CD4-positive, alpha-beta memory T cell (primary cell): ENCODE results near the gene MRPL37. TPM values are rescaled to one million over a fixed set of nuclear protein-coding genes. Genes with fewer than 3 reads are reported as not detected.
"Not testable (repeated sequence)": the region's sequence is repeated elsewhere in the genome, so short reads cannot be mapped to it uniquely, and the experiment has no call there.

Experiments used
- CTCF ChIA-PET: fragments of 350-600 bp; sonication (Branson Sonifier 250); formaldehyde crosslinking; loops from one replicate; lab custom pipeline; 2021; ENCODE audit warnings: inconsistent platforms; ENCODE audit not compliant: partially characterized antibody; lab: Charles Lee
- POLR2A ChIA-PET: fragments of 350-600 bp; sonication (Branson Sonifier 250); formaldehyde crosslinking; loops from one replicate; lab custom pipeline; 2021; ENCODE audit not compliant: partially characterized antibody; lab: Charles Lee
- DNase-seq, 5 donors: peaks; one replicate each; pipeline versions ENCODE4 v3.0.0 to v3.0.0-alpha.2; 2020 to 2022; ENCODE audit warnings: mixed read lengths in 1 of 5
- H3K27ac ChIP-seq: one replicate; pipeline ENCODE4 v1.7.0; 2013; ENCODE audit warnings: low read depth, low read length
- H3K27me3 ChIP-seq: 2 replicates; pipeline ENCODE4 v1.7.0; 2013; ENCODE audit warnings: mild to moderate bottlenecking, low read length, moderate library complexity; ENCODE audit not compliant: insufficient read depth
- H3K36me3 ChIP-seq: 2 replicates; pipeline ENCODE4 v1.7.0; 2013; ENCODE audit warnings: mild to moderate bottlenecking, low read length, moderate library complexity; ENCODE audit not compliant: insufficient read depth
- H3K4me1 ChIP-seq: 2 replicates; pipeline ENCODE4 v1.7.0; 2013; ENCODE audit warnings: mild to moderate bottlenecking, low read length, moderate library complexity; ENCODE audit not compliant: insufficient read depth
- H3K4me3 ChIP-seq, 2 donors: one replicate each; pipeline ENCODE4 v1.7.0; 2013; ENCODE audit warnings: low read length in 2 of 2, mild to moderate bottlenecking in 1 of 2
- H3K9me3 ChIP-seq, 2 donors: one replicate each; pipeline ENCODE4 v1.7.0; 2013; ENCODE audit warnings: low read length in 2 of 2, control low read depth in 1 of 2; ENCODE audit not compliant: control insufficient read depth in 1 of 2
- H3K27ac Mint-ChIP-seq, 7 donors: one replicate each; pipeline ENCODE4 v1.8.0; 2020 to 2021; ENCODE audit warnings: mixed read lengths in 7 of 7, mild to moderate bottlenecking in 6 of 7, inconsistent platforms in 3 of 7, moderate library complexity in 3 of 7
- H3K27me3 Mint-ChIP-seq, 2 donors: one replicate each; pipeline ENCODE4 v1.8.0; 2020 to 2021; ENCODE audit warnings: mixed read lengths in 2 of 2
- H3K36me3 Mint-ChIP-seq, 2 donors: one replicate each; pipeline ENCODE4 v1.8.0; 2020 to 2021; ENCODE audit warnings: mixed read lengths in 2 of 2, inconsistent platforms in 1 of 2, mild to moderate bottlenecking in 1 of 2
- H3K4me1 Mint-ChIP-seq, 4 donors: one replicate each; pipeline ENCODE4 v1.8.0; 2020 to 2021; ENCODE audit warnings: mixed read lengths in 4 of 4, mild to moderate bottlenecking in 1 of 4
- H3K4me3 Mint-ChIP-seq, 8 donors: one replicate each; pipeline ENCODE4 v1.8.0; 2020 to 2021; ENCODE audit warnings: mixed read lengths in 8 of 8, mild to moderate bottlenecking in 7 of 8, moderate library complexity in 6 of 8, inconsistent platforms in 3 of 8
- H3K9me3 Mint-ChIP-seq, 8 donors: one replicate each; pipeline ENCODE4 v1.8.0; 2020 to 2021; ENCODE audit warnings: mixed read lengths in 8 of 8, mild to moderate bottlenecking in 5 of 8, inconsistent platforms in 3 of 8, moderate library complexity in 1 of 8
- intact Hi-C: fragments of 100-400 bp; cut with micrococcal nuclease; formaldehyde crosslinking; loops from one replicate; pipeline ENCODE4 v1.15.1; 2023
- polyA plus RNA-seq, 2 donors: library from polyadenylated mRNA; unstranded; fragments of 300-500 nt; fragmentation: Illumina TruSeq; gene quantifications; one replicate each; pipeline ENCODE4 v1.2.3, GENCODE V29; 2021
- total RNA-seq, 2 experiments: library from RNA; stranded (reverse); gene quantifications; one replicate each; pipeline ENCODE4 v1.2.3, GENCODE V29; 2021

The MRPL37 gene
- total and polyA plus RNA-seq, 4 experiments from 2014 or later, result 33.4 to 89.1 (median 46.1) TPM

GRCh38 chr1:54200519-54200997 is 591 bp downstream of the MRPL37 start:
- ChIA-PET CTCF (interaction anchor here (0.9 to 2.6 kb wide), 3 partner anchors 19 to 601 kb away, joined by 3 to 8 read pairs (median 4); no protein-coding TSS in a partner anchor), POLR2A (interaction anchor here (0.7 to 2.6 kb wide), 13 partner anchors 10 to 289 kb away, joined by 3 to 20 read pairs (median 3); partner anchors contain the start of gene SSBP3)
- peak overlapping the region; percentile 72 for H3K27ac ChIP-seq
- no peaks in the 10 kb centered on the region for H3K9me3 ChIP-seq
- Mint-ChIP-seq H3K27me3 (no peaks in the 10 kb centered on the region), H3K9me3 (no peaks in the 10 kb centered on the region), H3K27ac (peak overlapping the region; percentile 83 to 95 (median 93)), H3K4me1 (peaks cover 17 to 40% (median 30%) of the 10 kb centered on the region in 4 donors), H3K36me3 (peaks cover 8 to 27% of the 10 kb centered on the region in 2 donors), H3K4me3 (peak overlapping the region; percentile 89 to 95 (median 92))
- H3K36me3 ChIP-seq, result peaks cover 13% of the 10 kb centered on the region
- H3K4me1 ChIP-seq, result peaks cover 29% of the 10 kb centered on the region
- intact Hi-C loops, result loop anchor here (1.0 to 5.0 kb wide), 2 partner anchors 207 to 287 kb away; no protein-coding TSS in a partner anchor
- peak in 1 of 5 donors; percentile 5 for DNase-seq
- no peaks in the 10 kb centered on the region for H3K27me3 ChIP-seq
- H3K4me3 ChIP-seq, result peak overlapping the region; percentile 76 to 83

- H3K36me3 Mint-ChIP-seq, result peaks cover 28 to 54% of the 10 kb centered on the region in 2 donors
- intact Hi-C loops, result loop anchor here (5.0 kb wide), 1 partner anchor 283 kb away; no protein-coding TSS in a partner anchor
Measured at GRCh38 chr1:54204199-54204598, 4.2 kb downstream of the MRPL37 start.

GRCh38 chr1:54207287-54207686 is 7.3 kb downstream of the MRPL37 start:
- Histone ChIP-seq H3K9me3 (no peaks in the 10 kb centered on the region), H3K27me3 (no peaks in the 10 kb centered on the region), H3K4me1 (peaks cover 6% of the 10 kb centered on the region), H3K27ac (no peak overlapping the region), H3K4me3 (no peak overlapping the region), H3K36me3 (peaks cover 61% of the 10 kb centered on the region)
- H3K4me1 Mint-ChIP-seq, result peaks cover 2 to 16% (median 13%) of the 10 kb centered on the region in 4 donors
- H3K27ac Mint-ChIP-seq, result peak overlapping the region in 1 of 7 donors; percentile 4
- H3K9me3 Mint-ChIP-seq, result no peaks in the 10 kb centered on the region
- no peaks in the 10 kb centered on the region for H3K27me3 Mint-ChIP-seq
- DNase-seq, result no peak
- intact Hi-C loops, result no loop called here
- H3K36me3 Mint-ChIP-seq, result peaks cover 50 to 77% of the 10 kb centered on the region in 2 donors
- no peak overlapping the region for H3K4me3 Mint-ChIP-seq
- POLR2A ChIA-PET, result no interaction called here
- CTCF ChIA-PET, result no interaction called here

More at GRCh38 chr1:54204199-54204598, 4.2 kb downstream of the MRPL37 start:
- no peak overlapping the region for H3K27ac Mint-ChIP-seq
- H3K4me3 Mint-ChIP-seq, result no peak overlapping the region
- Histone ChIP-seq H3K9me3 (no peaks in the 10 kb centered on the region), H3K4me3 (no peak overlapping the region), H3K27me3 (no peaks in the 10 kb centered on the region), H3K27ac (no peak overlapping the region), H3K36me3 (peaks cover 34% of the 10 kb centered on the region), H3K4me1 (peaks cover 25% of the 10 kb centered on the region)
- ChIA-PET POLR2A (no interaction called here), CTCF (no interaction called here)
- no peaks in the 10 kb centered on the region for H3K27me3 Mint-ChIP-seq
- H3K4me1 Mint-ChIP-seq, result peaks cover 14 to 44% (median 30%) of the 10 kb centered on the region in 4 donors
- no peak for DNase-seq
- no peaks in the 10 kb centered on the region for H3K9me3 Mint-ChIP-seq

- H3K27ac Mint-ChIP-seq, result peak overlapping the region in 1 of 7 donors; percentile 4
- H3K4me1 ChIP-seq, H3K9me3 ChIP-seq, H3K27ac ChIP-seq, H3K27me3 Mint-ChIP-seq, H3K27me3 ChIP-seq, CTCF ChIA-PET, H3K4me3 ChIP-seq, H3K4me3 Mint-ChIP-seq, POLR2A ChIA-PET, DNase-seq, H3K9me3 Mint-ChIP-seq, intact Hi-C loops: not testable (repeated sequence)
- peaks cover 56 to 78% of the 10 kb centered on the region in 2 donors for H3K36me3 Mint-ChIP-seq
- H3K36me3 ChIP-seq, result peaks cover 67% of the 10 kb centered on the region
- peaks cover 0 to 11% (median 7%) of the 10 kb centered on the region in 4 donors for H3K4me1 Mint-ChIP-seq
Measured at GRCh38 chr1:54207896-54208295, 7.9 kb downstream of the MRPL37 start.

GRCh38 chr1:54212872-54213271 is 12.9 kb downstream of the MRPL37 start:
- H3K27ac Mint-ChIP-seq, result peak overlapping the region in 2 of 7 donors; percentile 32 to 68
- no peak for DNase-seq
- Histone ChIP-seq H3K36me3 (peaks cover 91% of the 10 kb centered on the region), H3K4me1 (peaks cover 9% of the 10 kb centered on the region), H3K4me3 (no peak overlapping the region), H3K27me3 (no peaks in the 10 kb centered on the region), H3K27ac (no peak overlapping the region), H3K9me3 (no peaks in the 10 kb centered on the region)
- CTCF ChIA-PET, result no interaction called here
- no peaks in the 10 kb centered on the region for H3K9me3 Mint-ChIP-seq
- intact Hi-C loops, result no loop called here
- POLR2A ChIA-PET, result interaction anchor here (1.5 kb wide), 1 partner anchor 13 kb away, joined by 3 read pairs; the partner anchor contains the start of genes CYB5RL and MRPL37
- H3K27me3 Mint-ChIP-seq, result no peaks in the 10 kb centered on the region
- peaks cover 69 to 87% of the 10 kb centered on the region in 2 donors for H3K36me3 Mint-ChIP-seq
- peaks cover 0 to 5% (median 2%) of the 10 kb centered on the region in 4 donors for H3K4me1 Mint-ChIP-seq
- H3K4me3 Mint-ChIP-seq, result no peak overlapping the region

- Mint-ChIP-seq H3K9me3 (no peaks in the 10 kb centered on the region), H3K4me1 (peaks cover 0 to 8% (median 3%) of the 10 kb centered on the region in 4 donors), H3K27me3 (no peaks in the 10 kb centered on the region), H3K27ac (no peak overlapping the region), H3K36me3 (peaks cover 69 to 90% of the 10 kb centered on the region in 2 donors), H3K4me3 (no peak overlapping the region)
- peaks cover 9% of the 10 kb centered on the region for H3K4me1 ChIP-seq
- intact Hi-C loops, result no loop called here
- H3K36me3 ChIP-seq, result peaks cover 92% of the 10 kb centered on the region
- POLR2A ChIA-PET, result no interaction called here
- CTCF ChIA-PET, result no interaction called here
- H3K4me3 ChIP-seq, result no peak overlapping the region
- no peaks in the 10 kb centered on the region for H3K27me3 ChIP-seq
- H3K27ac ChIP-seq, result no peak overlapping the region
- H3K9me3 ChIP-seq, result no peaks in the 10 kb centered on the region
- DNase-seq, result no peak
Measured at GRCh38 chr1:54215523-54215922, 15.6 kb downstream of the MRPL37 start.

GRCh38 chr1:54218883-54219687 is 19.1 kb downstream of the MRPL37 start:
- no peaks in the 10 kb centered on the region for H3K27me3 Mint-ChIP-seq
- CTCF ChIA-PET, result interaction anchor here (1.5 kb wide), 1 partner anchor 38 kb away, joined by 4 read pairs; no protein-coding TSS in a partner anchor
- peaks cover 1 to 16% (median 5%) of the 10 kb centered on the region in 4 donors for H3K4me1 Mint-ChIP-seq
- no peaks in the 10 kb centered on the region for H3K9me3 ChIP-seq
- intact Hi-C loops, result no loop called here
- H3K27ac Mint-ChIP-seq, result peak overlapping the region in 3 of 7 donors; percentile 2 to 63 (median 36)
- no peak overlapping the region for H3K4me3 Mint-ChIP-seq
- H3K36me3 ChIP-seq, result peaks cover 57% of the 10 kb centered on the region
- H3K4me1 ChIP-seq, result no peaks in the 10 kb centered on the region
- peaks cover 42 to 74% of the 10 kb centered on the region in 2 donors for H3K36me3 Mint-ChIP-seq
- H3K27me3 ChIP-seq, result no peaks in the 10 kb centered on the region
- no peaks in the 10 kb centered on the region for H3K9me3 Mint-ChIP-seq
- H3K4me3 ChIP-seq, result no peak overlapping the region
- no peak overlapping the region for H3K27ac ChIP-seq
- POLR2A ChIA-PET, result interaction anchor here (1.3 kb wide), 1 partner anchor 268 kb away, joined by 3 read pairs; no protein-coding TSS in a partner anchor
- no peak for DNase-seq
